Activated CD4-positive, alpha-beta T cell treated with anti-CD3 and anti-CD28 coated beads for 1 hour (primary cell): Measurements from ENCODE around the gene FEM1C.

Experiments used
- DNase-seq: peaks from one replicate; pipeline ENCODE4 v3.0.0-alpha.2; 2020

Gene FEM1C

DNA sequence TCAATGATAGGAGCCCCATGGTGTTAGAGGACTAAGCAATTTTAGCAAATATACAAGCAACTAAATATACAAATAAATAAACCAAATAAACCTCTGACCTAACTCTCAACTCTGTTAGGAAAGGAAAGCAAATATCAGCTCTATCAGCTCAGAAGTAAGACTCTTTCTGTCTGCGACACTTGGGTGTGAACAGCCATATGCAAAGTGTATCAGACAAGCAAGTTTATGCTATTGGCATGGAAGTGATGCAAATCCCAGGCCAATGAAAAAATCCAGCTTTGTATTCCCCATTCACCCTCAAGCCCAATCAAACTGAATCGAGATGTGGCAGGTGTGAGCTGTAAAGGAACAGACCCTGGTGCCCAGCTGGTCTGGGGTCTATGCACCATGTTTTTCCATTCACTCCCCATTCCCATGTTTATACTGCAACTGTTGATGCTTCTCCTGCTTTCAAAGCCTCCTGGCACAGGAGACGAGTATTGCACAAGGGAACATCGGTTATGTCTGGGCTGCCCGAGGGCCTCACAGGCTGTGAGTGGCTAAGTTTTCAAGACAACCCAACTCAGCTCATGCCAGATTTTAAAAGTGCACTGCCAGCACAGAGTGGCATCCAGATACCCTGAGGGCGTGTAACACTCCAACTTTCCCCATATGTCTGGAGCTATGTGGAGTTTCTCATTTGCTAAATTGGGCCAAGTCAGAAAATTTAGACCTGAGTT is 73.1 kb downstream of the FEM1C start:
- no peak for DNase-seq

GRCh38 chr5:115470921-115471320 is 73.7 kb downstream of the FEM1C start:
- DNase-seq = no peak
